Common myeloid progenitor, CD34-positive (primary cell): ENCODE results near the gene GRK6.

Source experiments
- CTCF ChIA-PET: fragments of 350-600 bp; sonication (Branson Sonifier 250); formaldehyde crosslinking; loops from one replicate; lab custom pipeline; 2021; ENCODE audit warnings: antibody characterized with exemption; lab: Charles Lee
- POLR2A ChIA-PET: fragments of 350-600 bp; sonication (Branson Sonifier 250); formaldehyde crosslinking; loops from one replicate; lab custom pipeline; 2021; ENCODE audit warnings: antibody characterized with exemption; lab: Charles Lee
- DNase-seq, 3 donors: peaks; one replicate each; pipeline versions ENCODE4 v3.0.0 to v3.0.0-alpha.2; 2013
- H3K27ac ChIP-seq, 2 experiments: 1 replicate in 1 of 2; 2 replicates in 1 of 2; pipeline ENCODE4 v1.7.0; 2013; ENCODE audit warnings: inconsistent platforms in 2 of 2, low read length in 2 of 2, mild to moderate bottlenecking in 2 of 2, low read depth in 1 of 2, moderate library complexity in 1 of 2; ENCODE audit not compliant: severe bottlenecking in 2 of 2, insufficient read depth in 1 of 2, poor library complexity in 1 of 2
- H3K27me3 ChIP-seq, 5 experiments: replicated peaks in 2 of 5; 1 replicate in 3 of 5; 2 replicates in 2 of 5; pipeline versions ENCODE4 v1.6.1 to v1.7.0; 2013; ENCODE audit warnings: low read length in 4 of 5, mild to moderate bottlenecking in 2 of 5, moderate library complexity in 2 of 5, inconsistent platforms in 1 of 5; ENCODE audit not compliant: insufficient read depth in 5 of 5, control insufficient read depth in 4 of 5
- H3K36me3 ChIP-seq, 4 experiments: 1 replicate in 2 of 4; 2 replicates in 2 of 4; pipeline versions ENCODE4 v1.6.1 to v1.7.0; 2013; ENCODE audit warnings: low read length in 3 of 4, control low read depth in 1 of 4, mild to moderate bottlenecking in 1 of 4; ENCODE audit not compliant: control insufficient read depth in 4 of 4, insufficient read depth in 4 of 4
- H3K4me1 ChIP-seq, 4 experiments: 1 replicate in 3 of 4; 2 replicates in 1 of 4; pipeline versions ENCODE4 v1.6.1 to v1.7.1; 2013; ENCODE audit warnings: low read length in 3 of 4, mild to moderate bottlenecking in 3 of 4, control low read depth in 1 of 4, inconsistent platforms in 1 of 4, moderate library complexity in 1 of 4; ENCODE audit not compliant: control insufficient read depth in 4 of 4, insufficient read depth in 4 of 4; ENCODE audit errors: control extremely low read depth in 1 of 4
- H3K4me3 ChIP-seq, 7 experiments: 1 replicate in 4 of 7; 2 replicates in 3 of 7; pipeline versions ENCODE4 v1.5.1 to v1.7.0; 2013; ENCODE audit warnings: mild to moderate bottlenecking in 7 of 7, low read length in 6 of 7, moderate library complexity in 6 of 7, inconsistent platforms in 2 of 7, low read depth in 2 of 7, control low read depth in 1 of 7; ENCODE audit not compliant: insufficient read depth in 4 of 7, control insufficient read depth in 1 of 7; ENCODE audit errors: extremely low read depth in 1 of 7
- H3K9me3 ChIP-seq, 5 experiments: 1 replicate in 4 of 5; 2 replicates in 1 of 5; pipeline versions ENCODE4 v1.6.1 to v1.7.1; 2013; ENCODE audit warnings: low read length in 4 of 5, mild to moderate bottlenecking in 2 of 5, inconsistent platforms in 1 of 5, low read depth in 1 of 5, moderate library complexity in 1 of 5; ENCODE audit not compliant: control insufficient read depth in 4 of 5, insufficient read depth in 2 of 5; ENCODE audit errors: control extremely low read depth in 1 of 5
- WGBS: methylation state at CpG from one replicate; pipeline ENCODE4 v1.1.5; 2013; ENCODE audit not compliant: insufficient coverage; 5-methylcytosine and 5-hydroxymethylcytosine counted together

The GRK6 gene

DNA sequence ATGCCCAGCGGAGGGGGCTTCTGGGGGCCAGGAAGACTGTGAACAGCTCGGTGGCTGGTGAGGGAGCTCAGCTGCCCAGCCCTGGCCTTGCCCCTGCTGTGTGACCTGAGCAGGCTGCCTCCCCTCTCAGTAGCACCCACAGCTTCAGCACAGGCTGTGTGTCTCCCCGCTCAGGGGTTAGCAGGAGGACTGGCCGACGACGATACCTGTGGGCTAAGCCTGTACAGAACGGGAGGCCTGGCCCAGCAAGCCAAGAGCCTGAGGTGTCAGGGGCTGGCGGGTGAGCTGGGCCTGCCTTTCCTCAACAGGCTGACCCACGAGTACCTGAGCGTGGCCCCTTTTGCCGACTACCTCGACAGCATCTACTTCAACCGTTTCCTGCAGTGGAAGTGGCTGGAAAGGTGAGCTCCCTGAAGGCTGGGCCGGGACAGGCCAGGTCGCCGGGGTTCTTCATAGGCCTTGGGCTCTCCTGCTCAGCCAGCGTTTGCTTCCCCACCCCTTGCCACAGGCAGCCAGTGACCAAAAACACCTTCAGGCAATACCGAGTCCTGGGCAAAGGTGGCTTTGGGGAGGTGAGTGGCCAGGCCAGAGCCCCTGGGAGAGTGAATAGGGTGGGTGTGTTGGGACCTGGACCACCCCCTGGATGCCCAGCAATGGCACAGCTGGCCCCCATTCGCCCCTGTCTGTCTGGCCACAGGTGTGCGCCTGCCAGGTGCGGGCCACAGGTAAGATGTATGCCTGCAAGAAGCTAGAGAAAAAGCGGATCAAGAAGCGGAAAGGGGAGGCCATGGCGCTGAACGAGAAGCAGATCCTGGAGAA, 6.6 kb downstream of the GRK6 start:
- no peak overlapping the region for H3K4me3 ChIP-seq
- no peak for DNase-seq
- no peaks in the 10 kb centered on the region for H3K9me3 ChIP-seq
- peaks cover 13 to 77% (median 60%) of the 10 kb centered on the region in 4 experiments for H3K36me3 ChIP-seq
- H3K4me1 ChIP-seq, result peaks cover 8 to 51% (median 49%) of the 10 kb centered on the region in 4 experiments
- ChIA-PET POLR2A (interaction anchor here (1.0 to 1.2 kb wide), 2 partner anchors 11 to 24 kb away, joined by 3 to 4 read pairs; no protein-coding TSS in a partner anchor), CTCF (interaction anchor here (0.6 to 23.4 kb wide), 6 partner anchors 15 to 115 kb away, joined by 3 to 387 read pairs (median 3); partner anchors contain the start of genes F12, PFN3 and PRR7)
- no peaks in the 10 kb centered on the region for H3K27me3 ChIP-seq
- H3K27ac ChIP-seq, result no peak overlapping the region
- WGBS, result 95% methylated on average over 15 of the region's 25 CpGs

DNA sequence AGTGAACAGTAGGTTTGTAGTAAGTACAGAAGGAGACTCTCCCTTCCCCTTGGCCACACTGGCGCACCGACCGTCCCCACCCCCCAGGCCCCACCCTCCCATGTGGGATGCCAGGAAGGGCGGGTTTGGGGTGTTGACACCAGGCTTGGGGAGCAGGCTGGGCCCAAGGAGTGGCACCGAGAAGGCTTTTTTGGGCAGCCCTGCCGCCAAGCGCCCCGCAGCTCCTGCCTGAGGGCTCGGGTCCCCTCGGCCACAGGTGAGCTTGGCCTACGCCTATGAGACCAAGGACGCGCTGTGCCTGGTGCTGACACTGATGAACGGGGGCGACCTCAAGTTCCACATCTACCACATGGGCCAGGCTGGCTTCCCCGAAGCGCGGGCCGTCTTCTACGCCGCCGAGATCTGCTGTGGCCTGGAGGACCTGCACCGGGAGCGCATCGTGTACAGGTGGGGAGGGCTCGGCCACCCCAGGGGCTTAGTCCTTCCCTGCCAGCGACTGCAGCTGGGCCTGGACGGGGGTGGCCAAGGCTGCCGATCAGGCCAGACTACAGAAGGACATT, 7.3 kb downstream of the GRK6 start:
- Histone ChIP-seq H3K27me3 (no peaks in the 10 kb centered on the region), H3K4me3 (no peak overlapping the region), H3K27ac (no peak overlapping the region), H3K9me3 (no peaks in the 10 kb centered on the region), H3K4me1 (peaks cover 8 to 44% (median 42%) of the 10 kb centered on the region in 4 experiments), H3K36me3 (peaks cover 17 to 84% (median 66%) of the 10 kb centered on the region in 4 experiments)
- ChIA-PET POLR2A (no interaction called here), CTCF (interaction anchor here (1.1 to 23.4 kb wide), 3 partner anchors 15 to 63 kb away, joined by 3 to 387 read pairs (median 337); partner anchors contain the start of genes F12, PFN3 and PRR7)
- no peak for DNase-seq
- WGBS, result 85% methylated on average over 25 of the region's 29 CpGs

DNA sequence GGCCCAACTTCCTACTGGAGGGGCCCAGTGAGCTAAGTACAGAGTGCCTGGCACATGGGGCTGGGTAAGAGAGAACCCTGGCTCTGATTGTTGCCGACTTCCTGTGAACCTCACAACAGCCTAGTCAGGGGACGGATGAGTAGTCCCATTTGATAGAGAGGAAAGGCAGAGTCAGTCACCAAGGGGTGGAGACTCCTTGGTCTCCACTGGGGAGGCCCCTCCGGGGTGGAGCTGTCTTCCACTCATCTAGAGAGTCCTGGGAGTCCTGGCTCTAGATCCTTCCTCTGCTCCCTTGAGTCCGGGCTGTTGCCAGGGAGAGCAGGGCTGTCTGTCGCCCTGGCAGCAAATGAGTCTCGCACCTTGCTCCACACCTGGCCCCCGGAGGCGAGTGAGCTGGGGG, 8.0 kb downstream of the GRK6 start:
- H3K9me3 ChIP-seq, result no peaks in the 10 kb centered on the region
- 98% methylated on average over 7 of the region's 8 CpGs for WGBS
- no peak overlapping the region for H3K27ac ChIP-seq
- H3K4me3 ChIP-seq, result no peak overlapping the region
- ChIA-PET POLR2A (no interaction called here), CTCF (interaction anchor here (23.1 to 23.4 kb wide), 2 partner anchors 14 to 26 kb away, joined by 337 to 387 read pairs; partner anchors contain the start of genes F12, PFN3 and PRR7)
- DNase-seq, result no peak
- no peaks in the 10 kb centered on the region for H3K27me3 ChIP-seq
- peaks cover 19 to 88% (median 69%) of the 10 kb centered on the region in 4 experiments for H3K36me3 ChIP-seq
- H3K4me1 ChIP-seq, result peaks cover 8 to 37% (median 35%) of the 10 kb centered on the region in 4 experiments

DNA sequence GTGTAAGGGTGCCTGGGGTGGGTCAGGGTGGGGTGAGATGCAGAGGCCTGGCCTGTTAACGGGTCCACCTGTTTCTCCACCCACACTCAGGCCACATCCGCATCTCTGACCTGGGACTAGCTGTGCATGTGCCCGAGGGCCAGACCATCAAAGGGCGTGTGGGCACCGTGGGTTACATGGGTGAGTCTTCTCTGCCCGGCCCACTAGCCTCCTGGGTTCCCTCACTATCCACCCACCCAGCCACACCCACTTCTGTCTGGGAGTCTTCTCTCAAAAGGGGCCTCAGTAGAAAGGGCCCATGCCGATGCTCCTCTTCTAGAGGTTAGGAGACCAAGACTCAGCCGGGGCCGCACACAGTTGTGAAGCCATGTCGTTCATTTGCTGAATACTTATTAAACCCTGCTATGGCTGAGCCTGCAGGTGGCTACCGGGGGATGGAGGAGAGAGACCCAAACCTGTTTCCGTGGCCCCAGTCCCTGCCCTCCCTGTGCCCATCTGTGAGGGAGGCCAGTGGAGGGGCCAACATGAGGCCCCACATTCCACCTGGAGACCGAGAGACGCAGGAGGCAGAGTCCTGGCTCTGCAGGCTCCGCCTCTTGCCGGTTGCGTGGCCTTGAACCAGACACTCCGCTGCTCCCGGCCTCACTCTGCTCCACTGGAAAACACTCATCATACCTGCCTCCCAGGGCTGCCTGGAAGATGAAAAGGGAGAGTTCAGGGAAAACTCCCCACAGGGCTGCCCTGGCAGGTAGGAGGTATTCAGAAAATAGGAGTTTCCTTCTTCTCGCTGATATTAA, 8.7 kb downstream of the GRK6 start:
- CTCF ChIA-PET, result interaction anchor here (23.1 to 23.4 kb wide), 2 partner anchors 13 to 27 kb away, joined by 337 to 387 read pairs; partner anchors contain the start of genes F12, PFN3 and PRR7
- POLR2A ChIA-PET, result no interaction called here
- Histone ChIP-seq H3K27ac (no peak overlapping the region), H3K27me3 (no peaks in the 10 kb centered on the region), H3K36me3 (peaks cover 19 to 95% (median 74%) of the 10 kb centered on the region in 4 experiments), H3K9me3 (no peaks in the 10 kb centered on the region), H3K4me1 (peaks cover 2 to 30% (median 28%) of the 10 kb centered on the region in 4 experiments), H3K4me3 (no peak overlapping the region)
- WGBS, result 94% methylated on average over 8 of the region's 20 CpGs
- DNase-seq, result no peak

DNA sequence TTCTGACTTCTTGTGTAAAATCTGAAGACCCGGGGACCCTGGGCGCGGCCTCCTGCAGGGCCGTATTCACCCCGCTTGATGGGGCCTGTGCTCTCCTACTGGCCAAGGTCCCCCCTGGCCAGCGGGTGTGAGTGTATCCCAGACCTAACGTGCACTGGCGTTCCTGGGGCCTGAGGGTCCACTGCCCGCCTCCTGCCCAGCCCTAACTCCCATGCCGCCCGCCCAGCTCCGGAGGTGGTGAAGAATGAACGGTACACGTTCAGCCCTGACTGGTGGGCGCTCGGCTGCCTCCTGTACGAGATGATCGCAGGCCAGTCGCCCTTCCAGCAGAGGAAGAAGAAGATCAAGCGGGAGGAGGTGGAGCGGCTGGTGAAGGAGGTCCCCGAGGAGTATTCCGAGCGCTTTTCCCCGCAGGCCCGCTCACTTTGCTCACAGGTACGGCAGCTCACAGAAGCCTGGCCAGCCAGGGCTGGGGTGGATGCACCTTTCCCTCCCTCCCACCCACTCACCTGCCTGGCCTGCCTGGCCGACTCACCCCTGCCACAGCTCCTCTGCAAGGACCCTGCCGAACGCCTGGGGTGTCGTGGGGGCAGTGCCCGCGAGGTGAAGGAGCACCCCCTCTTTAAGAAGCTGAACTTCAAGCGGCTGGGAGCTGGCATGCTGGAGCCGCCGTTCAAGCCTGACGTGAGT, 9.5 kb downstream of the GRK6 start:
- Histone ChIP-seq H3K27me3 (no peaks in the 10 kb centered on the region), H3K4me1 (peaks cover 2 to 21% (median 19%) of the 10 kb centered on the region in 4 experiments), H3K4me3 (no peak overlapping the region), H3K9me3 (no peaks in the 10 kb centered on the region), H3K27ac (no peak overlapping the region), H3K36me3 (peaks cover 19 to 95% (median 78%) of the 10 kb centered on the region in 4 experiments)
- no peak for DNase-seq
- ChIA-PET POLR2A (no interaction called here), CTCF (interaction anchor here (1.5 to 26.2 kb wide), 4 partner anchors 12 to 46 kb away, joined by 3 to 509 read pairs (median 54); partner anchors contain the start of genes F12 and PFN3)
- WGBS, result 96% methylated on average over 32 of the region's 37 CpGs

DNA sequence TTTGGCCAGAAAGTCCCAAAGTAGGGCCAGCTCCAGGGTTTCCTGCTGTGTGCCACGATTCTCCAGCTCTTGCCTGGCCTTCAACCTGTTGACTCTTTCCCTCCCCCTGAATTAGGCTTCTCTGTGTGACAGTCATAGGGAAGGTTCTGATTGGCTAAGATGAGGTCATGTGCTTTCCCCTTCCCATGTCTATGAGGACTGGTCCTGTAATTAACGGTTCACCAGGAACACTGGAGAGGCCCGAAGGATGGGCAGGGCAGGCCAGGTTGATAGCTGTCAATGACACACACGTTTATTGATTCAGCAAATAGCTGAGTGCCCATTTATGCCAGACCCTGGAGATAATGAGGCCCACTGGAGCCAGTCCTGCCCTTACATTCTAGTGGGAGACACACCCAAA, 11.1 kb downstream of the GRK6 start:
- Histone ChIP-seq H3K27me3 (no peaks in the 10 kb centered on the region), H3K36me3 (peaks cover 19 to 94% (median 82%) of the 10 kb centered on the region in 4 experiments), H3K27ac (no peak overlapping the region), H3K9me3 (no peaks in the 10 kb centered on the region), H3K4me3 (no peak overlapping the region), H3K4me1 (peaks cover 0 to 5% (median 3%) of the 10 kb centered on the region in 4 experiments)
- CTCF ChIA-PET, result interaction anchor here (1.1 to 26.2 kb wide), 8 partner anchors 10 to 61 kb away, joined by 3 to 509 read pairs (median 4); partner anchors contain the start of genes F12 and PFN3
- POLR2A ChIA-PET, result interaction anchor here (1.3 kb wide), 1 partner anchor 33 kb away, joined by 4 read pairs; no protein-coding TSS in a partner anchor
- WGBS, result 91% methylated on average over 4 of the region's 4 CpGs
- DNase-seq, result no peak
